ENCODE data around the gene NSL1. TPM values are rescaled to one million over a fixed set of nuclear protein-coding genes. Genes with fewer than 3 reads are reported as not detected.
A peak's percentile ranks its signal among the peaks of the same experiment; 100 is the strongest.

NSL1 gene
- total and polyA plus RNA-seq, 11 donors, result 9.8 to 38.0 (median 24.9) TPM

GRCh38 chr1:212680680-212681389, 110.7 kb downstream of the NSL1 start:
- TF ChIP-seq CTCF (IDR thresholded peaks at IDR 0.05) (no peak), POLR2A (IDR thresholded peaks at IDR 0.05) (no peak)
- WGBS, 4 donors, result 46 to 56% (median 50%) methylated on average over 4 of the region's 4 CpGs
- ATAC-seq, result no peak

GRCh38 chr1:212678456-212679410, 112.8 kb downstream of the NSL1 start:
- DNase-seq (no peak), ATAC-seq (peak in 1 of 4 donors; percentile 22)
- peaks cover 0 to 31% (median 0%) of the 10 kb centered on the region in 12 donors for H3K4me1 ChIP-seq
- intact Hi-C loops (cut with DNase I), result no loop called here
- peaks cover 0 to 3% (median 0%) of the 10 kb centered on the region in 9 donors for H3K27me3 ChIP-seq
- H3K36me3 ChIP-seq, result no peaks in the 10 kb centered on the region
- no peak for TF ChIP-seq POLR2A (IDR thresholded peaks at IDR 0.05)
- no peak for TF ChIP-seq CTCF (IDR thresholded peaks at IDR 0.05)
- H3K4me3 ChIP-seq, result no peak overlapping the region
- no peaks in the 10 kb centered on the region for H3K9me3 ChIP-seq
- 73 to 80% (median 76%) methylated on average over 11 of the region's 11 CpGs for WGBS, 4 donors
- H3K27ac ChIP-seq, result no peak overlapping the region

More at GRCh38 chr1:212680680-212681389, 110.7 kb downstream of the NSL1 start:
- Histone ChIP-seq H3K4me1 (peaks cover 0 to 51% (median 0%) of the 10 kb centered on the region in 12 donors), H3K27me3 (no peaks in the 10 kb centered on the region), H3K9me3 (no peaks in the 10 kb centered on the region), H3K36me3 (no peaks in the 10 kb centered on the region), H3K27ac (no peak overlapping the region), H3K4me3 (no peak overlapping the region)
- DNase-seq, result no peak
- intact Hi-C loops (cut with DNase I), result no loop called here

GRCh38 chr1:212677573-212677972, 114.0 kb downstream of the NSL1 start:
- intact Hi-C loops (cut with DNase I), result no loop called here
- no peak for ATAC-seq
- 80 to 88% (median 84%) methylated on average over 4 of the region's 4 CpGs for WGBS, 4 donors
- DNase-seq, result no peak
- TF ChIP-seq POLR2A (IDR thresholded peaks at IDR 0.05) (no peak), CTCF (IDR thresholded peaks at IDR 0.05) (no peak)
- Histone ChIP-seq H3K4me3 (no peak overlapping the region), H3K36me3 (no peaks in the 10 kb centered on the region), H3K9me3 (no peaks in the 10 kb centered on the region), H3K27ac (no peak overlapping the region), H3K4me1 (peaks cover 0 to 20% (median 0%) of the 10 kb centered on the region in 12 donors), H3K27me3 (peaks cover 0 to 3% (median 0%) of the 10 kb centered on the region in 9 donors)

GRCh38 chr1:212677136-212677535, 114.4 kb downstream of the NSL1 start:
- 82 to 86% (median 85%) methylated on average over 4 of the region's 4 CpGs for WGBS, 4 donors
- TF ChIP-seq POLR2A (IDR thresholded peaks at IDR 0.05), result no peak
- TF ChIP-seq CTCF (IDR thresholded peaks at IDR 0.05), result no peak
- intact Hi-C loops (cut with DNase I), result no loop called here

More at GRCh38 chr1:212677136-212677535, 114.4 kb downstream of the NSL1 start:
- Histone ChIP-seq H3K4me1 (peaks cover 0 to 15% (median 0%) of the 10 kb centered on the region in 12 donors), H3K9me3 (no peaks in the 10 kb centered on the region), H3K27me3 (peaks cover 0 to 3% (median 0%) of the 10 kb centered on the region in 9 donors), H3K27ac (no peak overlapping the region), H3K4me3 (no peak overlapping the region), H3K36me3 (no peaks in the 10 kb centered on the region)
- ATAC-seq (no peak), DNase-seq (no peak)

Measured in heart left ventricle (tissue), 16 donors.